Islet precursor cell (in vitro differentiated cells): ENCODE data around the gene UBE2E1.
"Not testable (repeated sequence)": the region's sequence is repeated elsewhere in the genome, so short reads cannot be mapped to it uniquely, and the experiment has no call there.

ENCODE experiments used
- DNase-seq: peaks from one replicate; pipeline ENCODE4 v3.0.0-alpha.2; 2018

The UBE2E1 gene

GRCh38 chr3:23859012-23859743, 53.4 kb downstream of the UBE2E1 start:
- no peak for DNase-seq

- no peak for DNase-seq
Measured at GRCh38 chr3:23859839-23860382, 54.2 kb downstream of the UBE2E1 start.

GRCh38 chr3:23861689-23862088, 55.9 kb downstream of the UBE2E1 start:
- no peak for DNase-seq

- no peak for DNase-seq
Measured at GRCh38 chr3:23863060-23863459, 57.3 kb downstream of the UBE2E1 start.

GRCh38 chr3:23864931-23865330, 59.2 kb downstream of the UBE2E1 start:
- no peak for DNase-seq

GRCh38 chr3:23865595-23866396, 60.0 kb downstream of the UBE2E1 start:
- DNase-seq = peak; percentile 94

GRCh38 chr3:23867400-23867799, 61.6 kb downstream of the UBE2E1 start:
- no peak for DNase-seq

GRCh38 chr3:23867838-23868237, 62.1 kb downstream of the UBE2E1 start:
- DNase-seq = no peak

GRCh38 chr3:23869977-23870662, 64.4 kb downstream of the UBE2E1 start:
- DNase-seq = no peak

- DNase-seq = not testable (repeated sequence)
Measured at GRCh38 chr3:23870663-23871043, 64.9 kb downstream of the UBE2E1 start.

- not testable (repeated sequence) for DNase-seq
Measured at GRCh38 chr3:23871361-23871760, 65.6 kb downstream of the UBE2E1 start.

GRCh38 chr3:23872330-23872729, 66.6 kb downstream of the UBE2E1 start:
- DNase-seq = no peak

GRCh38 chr3:23873941-23874340, 68.2 kb downstream of the UBE2E1 start:
- DNase-seq = no peak

- DNase-seq = no peak
Measured at GRCh38 chr3:23874359-23875112, 68.8 kb downstream of the UBE2E1 start.

- no peak for DNase-seq
Measured at GRCh38 chr3:23875113-23875725, 69.5 kb downstream of the UBE2E1 start.

- DNase-seq = no peak
Measured at GRCh38 chr3:23876923-23877322, 71.2 kb downstream of the UBE2E1 start.

GRCh38 chr3:23877329-23877980, 71.7 kb downstream of the UBE2E1 start:
- DNase-seq = no peak

- no peak for DNase-seq
Measured at GRCh38 chr3:23879485-23879884, 73.7 kb downstream of the UBE2E1 start.

- no peak for DNase-seq
Measured at GRCh38 chr3:23880703-23881339, 75.1 kb downstream of the UBE2E1 start.

- not testable (repeated sequence) for DNase-seq
Measured at GRCh38 chr3:23881993-23882392, 76.2 kb downstream of the UBE2E1 start.

- no peak for DNase-seq
Measured at GRCh38 chr3:23882487-23882918, 76.7 kb downstream of the UBE2E1 start.
